Pancreas (tissue), 10 donors: ENCODE results near the gene LSMEM2. TPM values are rescaled to one million over a fixed set of nuclear protein-coding genes. Genes with fewer than 3 reads are reported as not detected.
A peak's percentile ranks its signal among the peaks of the same experiment; 100 is the strongest.

Experiments used
- ATAC-seq, 4 donors: fragments of 200-7000 bp; cut with Tn5 transposase; one replicate each; pipeline versions ENCODE4 v1.8.0 to v1.9.1; 2020; ENCODE audit warnings: mild to moderate bottlenecking in 4 of 4, moderate library complexity in 4 of 4
- DNase-seq, 6 donors: peaks; one replicate each; pipeline ENCODE4 v3.0.0-alpha.2; 2020
- FAIRE-seq: peaks from 2 replicates; lab custom pipeline; 2012; peaks lifted over from hg19 to GRCh38; lab: Jason Lieb, UNC
- H3K27ac ChIP-seq, 4 donors: fragments of 200-600 bp; sonication (generic); 1 replicate in 3 of 4; 2 replicates in 1 of 4; pipeline versions ENCODE4 v1.5.0 to v1.8.0; 2020
- H3K27me3 ChIP-seq, 4 donors: fragments of 200-600 bp; one replicate each; pipeline ENCODE4 v1.8.0; 2021
- H3K36me3 ChIP-seq, 3 donors: fragments of 200-600 bp; sonication (generic) in 1 of 3; one replicate each; pipeline versions ENCODE4 v1.5.0 to v1.8.0; 2020 to 2021
- H3K4me1 ChIP-seq, 3 donors: fragments of 200-600 bp; one replicate each; pipeline ENCODE4 v1.8.0; 2021
- H3K4me3 ChIP-seq, 4 donors: fragments of 200-600 bp; sonication (generic) in 2 of 4; one replicate each; pipeline versions ENCODE4 v1.5.0 to v1.8.0; 2020 to 2021
- H3K9me3 ChIP-seq, 4 donors: fragments of 200-600 bp; one replicate each; pipeline ENCODE4 v1.8.0; 2021
- CTCF ChIP-seq, 4 donors: fragments of 200-600 bp; sonication (generic) in 3 of 4; IDR thresholded peaks; one replicate each; pipeline versions ENCODE4 v1.5.0 to v1.8.0; 2021; ENCODE audit warnings: antibody characterized with exemption in 4 of 4
- WGBS, 2 donors: extraction: QIAGEN DNeasy Blood & Tissue Kit; methylation state at CpG; one replicate each; pipeline ENCODE4 v1.1.7; 2013; 5-methylcytosine and 5-hydroxymethylcytosine counted together
- intact Hi-C, 3 donors: fragments of 100-400 bp; cut with DNase I; formaldehyde crosslinking; loops; one replicate each; pipeline versions ENCODE4 v1.11.1 to v1.14.2; 2022
- polyA plus RNA-seq, 2 donors: library from polyadenylated mRNA; stranded (reverse); fragments of 200-250 nt; gene quantifications; one replicate each; pipeline ENCODE4 v1.2.3, GENCODE V29; 2013
- total RNA-seq, 6 donors: library from RNA; stranded (reverse); fragmentation: NEBNext Ultra II Directional in 4 of 6; extraction: Animal tissue kit (Norgen Biotek cat#: 25700) in 4 of 6; gene quantifications; one replicate each; pipeline versions ENCODE4 v1.2.1 to v1.2.4, GENCODE V29; 2021 to 2023
- donor health status: healthy with polysubstance abuse.
- donor health status: DM: no; HTN: no; CAD: no; lungs with moderate emphysema.
- donor health status: DM: no; HTN: no; CAD: no.
- donor health status: control.
- donor health status: control.
- donor health status: Bipolar disorder and iron deficiency.
- donor health status: DM: yes; HTN: yes; CAD: no.
- donor health status: DM: no; HTN: no; CAD: no.
- donor health status: DM: no; HTN: no; CAD: no.
- donor health status: DM: yes; HTN: yes; CAD: no.

LSMEM2 gene
- total and polyA plus RNA-seq, 8 donors, result 0.12 to 2.1 (median 0.15) TPM; not detected in 5

GRCh38 chr3:50258979-50259378 is 19.9 kb upstream of the LSMEM2 start:
- H3K4me3 ChIP-seq, result no peak overlapping the region
- DNase-seq, result peak in 1 of 6 donors; percentile 75
- intact Hi-C loops, result loop anchor here in 1 of 3 donors (10.0 kb wide), 1 partner anchor 66 kb away; the partner anchor contains the start of genes HYAL2 and TUSC2
- no peak for ATAC-seq
- H3K27ac ChIP-seq, result peak overlapping the region in 2 of 4 donors; percentile 94 to 98
- peaks cover 8 to 21% (median 11%) of the 10 kb centered on the region in 3 donors for H3K36me3 ChIP-seq
- H3K9me3 ChIP-seq, result no peaks in the 10 kb centered on the region
- TF ChIP-seq CTCF (IDR thresholded peaks at IDR 0.05), result no peak
- peaks cover 0 to 17% (median 6%) of the 10 kb centered on the region in 3 donors for H3K4me1 ChIP-seq
- FAIRE-seq, result no peak
- WGBS, 2 donors, result 85 to 86% methylated on average over 16 of the region's 16 CpGs
- H3K27me3 ChIP-seq, result no peaks in the 10 kb centered on the region

GRCh38 chr3:50259432-50260026 is 19.4 kb upstream of the LSMEM2 start:
- FAIRE-seq, result no peak
- peak; percentile 3 to 16 (median 8) for ATAC-seq
- no peaks in the 10 kb centered on the region for H3K27me3 ChIP-seq
- no peak for TF ChIP-seq CTCF (IDR thresholded peaks at IDR 0.05)
- H3K36me3 ChIP-seq, result peaks cover 8 to 21% (median 11%) of the 10 kb centered on the region in 3 donors
- H3K4me1 ChIP-seq, result peaks cover 0 to 21% (median 6%) of the 10 kb centered on the region in 3 donors
- peak overlapping the region in 3 of 4 donors; percentile 32 to 54 (median 53) for H3K4me3 ChIP-seq
- H3K9me3 ChIP-seq, result no peaks in the 10 kb centered on the region
- WGBS, 2 donors, result 46 to 48% methylated on average over 18 of the region's 18 CpGs
- intact Hi-C loops, result loop anchor here in 1 of 3 donors (10.0 kb wide), 1 partner anchor 65 kb away; the partner anchor contains the start of genes HYAL2 and TUSC2
- H3K27ac ChIP-seq, result peak overlapping the region; percentile 94 to 98 (median 96)
- peak in 1 of 6 donors; percentile 81 for DNase-seq

GRCh38 chr3:50260027-50260941 is 18.6 kb upstream of the LSMEM2 start:
- whole genome bisulfite sequencing, 2 donors, result 1% methylated on average over 61 to 70 of the region's 70 CpGs
- DNase-seq (peak; percentile 90 to 98 (median 96)), FAIRE-seq (no peak), ATAC-seq (peak; percentile 87 to 93 (median 91))
- TF ChIP-seq CTCF (IDR thresholded peaks at IDR 0.05), result peak; percentile 98 to 99 (median 98)
- H3K27ac ChIP-seq, result peak overlapping the region; percentile 94 to 98 (median 96)
- H3K9me3 ChIP-seq, result no peaks in the 10 kb centered on the region
- no peaks in the 10 kb centered on the region for H3K27me3 ChIP-seq
- peaks cover 8 to 21% (median 9%) of the 10 kb centered on the region in 3 donors for H3K36me3 ChIP-seq
- peak overlapping the region; percentile 32 to 54 (median 48) for H3K4me3 ChIP-seq
- peaks cover 0 to 26% (median 6%) of the 10 kb centered on the region in 3 donors for H3K4me1 ChIP-seq
- intact Hi-C loops, result no loop called here

GRCh38 chr3:50260942-50261441 is 17.9 kb upstream of the LSMEM2 start:
- no peak for ATAC-seq

More at GRCh38 chr3:50260942-50261441, 17.9 kb upstream of the LSMEM2 start:
- Histone ChIP-seq H3K27ac (peak overlapping the region; percentile 94 to 98 (median 96)), H3K4me1 (peaks cover 2 to 30% (median 6%) of the 10 kb centered on the region in 3 donors), H3K36me3 (peaks cover 7 to 21% (median 8%) of the 10 kb centered on the region in 3 donors), H3K27me3 (no peaks in the 10 kb centered on the region), H3K9me3 (no peaks in the 10 kb centered on the region), H3K4me3 (peak overlapping the region in 2 of 4 donors; percentile 53 to 54)
- FAIRE-seq (no peak), DNase-seq (peak in 1 of 6 donors; percentile 55)
- no peak for TF ChIP-seq CTCF (IDR thresholded peaks at IDR 0.05)
- intact Hi-C loops, result no loop called here
- 67 to 78% methylated on average over 5 of the region's 5 CpGs for WGBS, 2 donors
